Ectodermal cell (in vitro differentiated cells): ENCODE data around the gene ZC2HC1B.

ENCODE experiments used
- H3K27ac ChIP-seq: 2 replicates; pipeline ENCODE4 v1.7.0; 2013; ENCODE audit warnings: mild to moderate bottlenecking, low read depth, low read length; ENCODE audit not compliant: insufficient read depth, poor library complexity, severe bottlenecking
- H3K27me3 ChIP-seq: 2 replicates; pipeline ENCODE4 v1.7.0; 2013; ENCODE audit warnings: mild to moderate bottlenecking, low read length; ENCODE audit not compliant: insufficient read depth, control insufficient read depth, poor library complexity, severe bottlenecking
- H3K36me3 ChIP-seq: one replicate; pipeline ENCODE4 v1.7.0; 2013; ENCODE audit warnings: low read length; ENCODE audit not compliant: control insufficient read depth, insufficient read depth
- H3K4me1 ChIP-seq: one replicate; pipeline ENCODE4 v1.7.0; 2013; ENCODE audit warnings: low read length; ENCODE audit not compliant: control insufficient read depth, insufficient read depth
- H3K4me3 ChIP-seq: 2 replicates; pipeline ENCODE4 v1.7.0; 2013; ENCODE audit warnings: low read depth, low read length, control low read depth; ENCODE audit not compliant: insufficient read depth
- H3K9me3 ChIP-seq: 2 replicates; pipeline ENCODE4 v1.7.0; 2013; ENCODE audit warnings: mild to moderate bottlenecking, low read length, moderate library complexity; ENCODE audit not compliant: control insufficient read depth
- WGBS, 2 experiments: methylation state at CpG; one replicate each; pipeline ENCODE4 v1.1.7; 2013; ENCODE audit warnings: missing lambda C conversion rate in 2 of 2; 5-methylcytosine and 5-hydroxymethylcytosine counted together

ZC2HC1B gene

GRCh38 chr6:143957679-143958274 lies 93.5 kb downstream of the ZC2HC1B start:
- no peak overlapping the region for H3K27ac ChIP-seq
- peaks cover 67% of the 10 kb centered on the region for H3K4me1 ChIP-seq
- H3K36me3 ChIP-seq: no peaks in the 10 kb centered on the region
- WGBS, 2 experiments: 56 to 58% methylated on average over 4 of the region's 4 CpGs
- no peaks in the 10 kb centered on the region for H3K9me3 ChIP-seq
- H3K27me3 ChIP-seq: peaks cover 13% of the 10 kb centered on the region
- H3K4me3 ChIP-seq: no peak overlapping the region

- Histone ChIP-seq H3K4me3 (no peak overlapping the region), H3K27me3 (peaks cover 16% of the 10 kb centered on the region), H3K9me3 (no peaks in the 10 kb centered on the region), H3K27ac (peak overlapping the region; percentile 75), H3K36me3 (no peaks in the 10 kb centered on the region), H3K4me1 (peaks cover 74% of the 10 kb centered on the region)
- WGBS, 2 experiments: 0 to 1% methylated on average over 11 of the region's 11 CpGs
These were observed 94.6 kb downstream of the ZC2HC1B start for GRCh38 chr6:143958839-143959399.

- Histone ChIP-seq H3K27me3 (peaks cover 21% of the 10 kb centered on the region), H3K36me3 (no peaks in the 10 kb centered on the region), H3K4me1 (peaks cover 82% of the 10 kb centered on the region), H3K9me3 (no peaks in the 10 kb centered on the region), H3K27ac (no peak overlapping the region), H3K4me3 (no peak overlapping the region)
- WGBS, 2 experiments: 28 to 32% methylated on average over 4 of the region's 4 CpGs
These were observed 95.7 kb downstream of the ZC2HC1B start for GRCh38 chr6:143959927-143960326.

- peaks cover 80% of the 10 kb centered on the region for H3K4me1 ChIP-seq
- no peak overlapping the region for H3K27ac ChIP-seq
- H3K36me3 ChIP-seq: no peaks in the 10 kb centered on the region
- 43 to 51% methylated on average over 3 of the region's 3 CpGs for WGBS, 2 experiments
- no peak overlapping the region for H3K4me3 ChIP-seq
- peaks cover 32% of the 10 kb centered on the region for H3K27me3 ChIP-seq
- no peaks in the 10 kb centered on the region for H3K9me3 ChIP-seq
These were observed 96.8 kb downstream of the ZC2HC1B start for GRCh38 chr6:143961066-143961465.

GRCh38 chr6:143961886-143962878 lies 97.9 kb downstream of the ZC2HC1B start:
- Histone ChIP-seq H3K9me3 (no peaks in the 10 kb centered on the region), H3K27me3 (peaks cover 43% of the 10 kb centered on the region), H3K36me3 (no peaks in the 10 kb centered on the region), H3K4me3 (no peak overlapping the region), H3K4me1 (peaks cover 84% of the 10 kb centered on the region), H3K27ac (peak overlapping the region; percentile 76)
- WGBS, 2 experiments: 8 to 9% methylated on average over 11 of the region's 12 CpGs

- H3K4me3 ChIP-seq: no peak overlapping the region
- WGBS, 2 experiments: 21 to 34% methylated on average over 7 of the region's 7 CpGs
- H3K9me3 ChIP-seq: no peaks in the 10 kb centered on the region
- peak overlapping the region; percentile 41 for H3K27ac ChIP-seq
- H3K4me1 ChIP-seq: peaks cover 75% of the 10 kb centered on the region
- no peaks in the 10 kb centered on the region for H3K36me3 ChIP-seq
- peaks cover 54% of the 10 kb centered on the region for H3K27me3 ChIP-seq
These were observed 99.1 kb downstream of the ZC2HC1B start for GRCh38 chr6:143963158-143963919.

GRCh38 chr6:143964674-143965081 lies 100.4 kb downstream of the ZC2HC1B start:
- WGBS, 2 experiments: 21 to 25% methylated on average over 6 of the region's 6 CpGs
- no peaks in the 10 kb centered on the region for H3K36me3 ChIP-seq

GRCh38 chr6:143965503-143966171 lies 101.4 kb downstream of the ZC2HC1B start:
- Histone ChIP-seq H3K27me3 (peaks cover 49% of the 10 kb centered on the region), H3K9me3 (no peaks in the 10 kb centered on the region), H3K36me3 (no peaks in the 10 kb centered on the region), H3K4me3 (no peak overlapping the region), H3K4me1 (peaks cover 74% of the 10 kb centered on the region), H3K27ac (no peak overlapping the region)
- WGBS, 2 experiments: 55 to 56% methylated on average over 6 of the region's 6 CpGs

More at GRCh38 chr6:143964674-143965081, 100.4 kb downstream of the ZC2HC1B start:
- Histone ChIP-seq H3K4me3 (no peak overlapping the region), H3K9me3 (no peaks in the 10 kb centered on the region), H3K27ac (no peak overlapping the region), H3K4me1 (peaks cover 75% of the 10 kb centered on the region), H3K27me3 (peaks cover 49% of the 10 kb centered on the region)

GRCh38 chr6:143966312-143966711 lies 102.0 kb downstream of the ZC2HC1B start:
- Histone ChIP-seq H3K4me3 (no peak overlapping the region), H3K27ac (no peak overlapping the region), H3K4me1 (peaks cover 74% of the 10 kb centered on the region), H3K36me3 (no peaks in the 10 kb centered on the region), H3K9me3 (no peaks in the 10 kb centered on the region), H3K27me3 (peaks cover 55% of the 10 kb centered on the region)
- 79% methylated on average over 1 of the region's 1 CpG; no CpG with 5 or more reads in 1 of the 2 experiments for WGBS, 2 experiments
